GM19468 (cell line): ENCODE results near the gene FIS1.

ENCODE experiments used
- ATAC-seq: cut with Tn5 transposase; IDR thresholded peaks from one replicate; pipeline ENCODE4 v1.9.1; 2021; ENCODE audit warnings: mild to moderate bottlenecking, moderate library complexity, moderate number of reproducible peaks; ENCODE audit not compliant: unreplicated experiment; ENCODE audit errors: extremely low read depth

The FIS1 gene

DNA sequence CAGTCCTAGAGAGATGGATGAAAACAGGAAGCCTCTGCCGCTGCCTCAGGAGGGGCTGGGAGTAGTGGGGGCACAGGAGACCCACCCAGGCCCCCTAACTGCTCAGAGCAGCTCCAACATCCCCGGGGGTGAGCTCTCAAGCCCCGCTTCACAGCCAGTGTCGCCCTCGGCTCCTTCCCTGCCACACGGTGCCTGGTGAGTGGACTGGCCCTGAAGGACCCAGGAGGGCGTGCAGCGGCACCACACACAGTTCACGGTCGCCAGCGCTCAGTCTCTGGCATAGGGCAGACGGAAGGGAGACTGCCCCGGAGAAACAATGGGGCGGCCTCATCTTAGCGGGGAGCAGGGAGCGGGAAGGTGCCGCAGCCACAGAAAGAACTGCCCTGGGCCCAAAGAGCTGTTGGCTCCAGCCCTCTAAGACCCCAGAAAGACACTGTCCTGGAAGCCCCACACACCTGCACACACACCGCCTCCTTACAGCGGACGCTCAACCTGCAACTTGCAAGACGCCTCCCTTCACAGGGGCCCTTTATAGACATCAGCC lies 8.5 kb downstream of the FIS1 start:
- ATAC-seq = no peak

DNA sequence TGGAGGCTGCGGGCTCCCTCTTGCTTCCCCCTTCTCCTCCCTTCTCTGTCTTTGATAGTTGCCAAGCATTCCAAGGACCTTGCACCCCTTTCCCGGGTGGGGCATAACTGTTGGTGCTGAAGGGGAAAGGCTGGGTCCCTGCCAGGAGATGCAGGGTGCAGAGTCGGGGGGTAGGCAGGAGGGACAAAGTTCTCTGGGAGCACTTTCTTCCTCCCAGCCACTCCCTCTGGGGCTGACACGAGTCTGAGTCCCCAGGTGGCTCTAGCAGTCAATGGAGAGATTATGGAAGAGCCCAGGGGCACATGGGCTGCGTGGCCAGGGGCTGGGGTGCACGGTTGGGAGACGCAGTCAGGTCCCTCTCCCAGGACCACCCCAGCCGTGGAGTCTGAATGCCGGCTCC lies 9.4 kb downstream of the FIS1 start:
- ATAC-seq = no peak

DNA sequence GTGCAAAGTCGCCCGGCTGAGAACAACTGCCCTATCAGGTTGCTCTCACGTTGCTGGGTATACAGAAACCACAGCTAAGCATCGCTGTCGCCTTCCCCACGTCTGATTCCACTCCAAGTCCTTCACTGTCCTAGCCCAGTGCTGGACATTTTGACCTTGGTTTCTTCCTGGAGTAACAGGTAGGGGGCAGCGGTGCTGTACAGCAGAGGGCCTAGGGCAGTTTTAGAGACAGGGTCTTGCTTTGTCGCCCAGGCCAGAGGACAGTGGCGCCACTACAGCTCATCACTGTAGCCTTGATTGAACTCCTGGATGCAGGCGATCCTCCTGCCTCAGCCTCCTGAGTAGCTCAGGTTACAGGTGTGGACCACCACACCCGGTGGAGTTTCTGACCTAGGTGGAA lies 9.8 kb downstream of the FIS1 start:
- no peak for ATAC-seq

DNA sequence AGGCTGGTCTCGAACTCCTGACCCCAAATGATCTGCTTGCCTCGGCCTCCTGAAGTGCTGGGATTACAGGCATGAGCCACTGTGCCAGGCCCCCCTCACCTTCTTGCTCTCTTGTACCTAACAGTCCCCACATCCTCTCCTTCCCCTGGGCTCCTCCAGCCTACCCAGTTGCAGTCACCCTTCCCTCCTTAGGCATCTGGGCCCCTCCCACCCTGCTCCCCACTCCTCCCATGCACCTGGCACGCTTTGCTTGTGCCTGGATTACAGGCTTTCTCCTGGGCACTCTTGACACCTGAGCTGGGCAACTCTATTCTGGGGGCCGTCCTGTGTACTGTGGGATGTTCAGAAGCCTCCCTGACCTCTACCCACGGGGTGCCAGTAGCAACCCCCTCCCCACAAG lies 10.2 kb downstream of the FIS1 start:
- ATAC-seq = no peak

DNA sequence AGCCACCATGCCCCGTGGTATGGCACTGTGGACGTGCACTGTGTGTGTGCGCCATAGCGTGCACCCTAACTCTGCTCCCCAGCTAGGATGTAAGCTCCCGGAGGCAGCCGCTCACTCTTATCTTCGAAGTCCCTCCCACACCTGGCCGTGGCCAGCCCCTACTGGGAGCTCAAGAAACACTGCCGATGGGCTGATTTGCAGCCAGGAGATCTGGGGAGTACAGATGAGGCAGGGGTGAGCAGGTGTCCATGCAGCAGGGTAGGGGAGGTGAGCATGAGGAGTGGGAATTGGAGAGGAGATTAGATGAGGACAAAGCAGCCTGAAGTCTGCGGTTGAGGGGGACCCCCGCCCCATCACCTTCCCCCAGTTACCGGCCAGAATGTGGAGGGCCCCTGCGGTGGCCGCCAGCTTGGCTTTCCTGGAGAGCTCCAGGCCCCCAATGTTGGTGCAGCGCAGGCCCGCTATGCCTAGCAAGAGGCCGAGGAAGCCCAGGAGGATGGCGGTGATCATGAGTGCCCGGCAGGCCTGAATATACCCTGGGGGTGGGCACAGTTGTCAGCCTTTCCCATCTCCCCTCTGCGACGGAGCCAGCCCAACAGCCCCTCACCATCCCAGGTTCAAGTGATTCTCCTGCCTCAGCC lies 10.9 kb downstream of the FIS1 start:
- ATAC-seq = no peak

DNA sequence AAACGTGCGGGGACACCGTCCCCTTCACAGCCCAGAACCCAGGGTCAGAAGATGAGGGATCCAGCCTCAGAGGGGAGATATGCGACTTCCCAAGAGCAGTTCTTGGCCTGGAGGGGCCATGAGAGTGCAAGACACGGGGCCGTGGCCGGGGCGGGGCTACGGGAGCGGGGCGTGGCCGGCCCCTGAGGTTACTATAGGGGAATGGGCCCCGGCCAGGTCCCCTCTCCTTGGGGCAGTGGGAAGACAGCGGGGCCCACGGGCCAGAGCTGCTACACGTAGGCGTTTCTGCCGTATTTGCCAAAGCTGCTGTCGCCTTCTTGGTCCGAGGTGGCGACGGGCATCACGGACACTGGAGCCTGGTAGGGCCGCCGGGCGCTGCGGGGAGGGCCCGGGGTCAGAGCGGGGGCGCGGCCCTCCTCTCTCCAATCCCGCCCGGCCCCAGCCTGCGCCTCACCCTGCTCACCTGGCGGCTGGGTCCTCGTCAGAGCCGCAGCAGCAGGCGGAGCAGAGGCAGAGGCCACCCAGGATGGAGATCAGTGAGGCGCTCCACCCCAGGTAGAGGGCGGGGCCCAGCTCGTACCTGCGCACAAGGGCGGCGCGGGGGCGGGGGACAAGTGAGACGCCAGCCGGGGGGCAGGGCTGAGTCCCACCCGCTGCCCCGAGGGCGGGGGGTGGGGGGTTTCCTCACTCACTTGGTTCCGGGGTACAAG lies 12.6 kb downstream of the FIS1 start:
- no peak for ATAC-seq

DNA sequence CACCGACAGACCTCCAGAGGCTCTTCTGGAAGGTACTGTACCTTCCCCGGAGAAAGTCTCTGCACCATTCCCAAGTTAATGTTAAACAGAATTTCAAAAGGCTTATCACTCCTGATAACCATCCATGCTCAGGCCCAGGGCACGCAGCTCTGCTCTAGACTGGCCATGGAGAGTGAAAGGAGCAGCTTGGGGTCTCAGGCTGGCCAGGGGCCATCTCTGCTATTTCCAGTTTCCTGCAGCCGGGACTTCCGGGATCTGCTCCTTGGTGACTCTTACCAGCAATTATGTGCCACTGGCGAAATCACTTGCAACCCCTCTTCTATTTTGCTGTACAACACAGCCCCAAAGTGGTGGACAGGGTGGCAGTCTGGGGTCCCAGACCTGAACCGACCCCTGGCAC lies 13.2 kb downstream of the FIS1 start:
- no peak for ATAC-seq

DNA sequence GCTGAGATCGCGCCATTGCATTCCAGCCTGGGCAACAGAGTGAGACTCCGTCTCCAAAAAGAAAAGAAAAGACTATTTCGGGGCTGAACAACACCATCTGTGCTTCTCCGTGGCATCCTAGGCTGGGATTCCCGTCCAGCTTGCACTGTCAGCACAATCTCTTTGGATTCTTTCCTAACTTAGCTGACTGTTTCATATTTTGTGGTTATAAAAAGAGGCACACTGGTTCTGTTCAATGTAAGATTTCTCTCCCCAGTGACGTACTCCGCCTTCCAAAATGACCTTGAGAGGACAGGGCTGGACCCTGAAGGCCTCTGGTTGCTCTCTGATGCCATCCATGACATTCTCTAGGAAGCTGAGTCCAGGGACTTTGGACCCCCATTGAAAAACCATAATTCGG lies 18.2 kb downstream of the FIS1 start:
- no peak for ATAC-seq

DNA sequence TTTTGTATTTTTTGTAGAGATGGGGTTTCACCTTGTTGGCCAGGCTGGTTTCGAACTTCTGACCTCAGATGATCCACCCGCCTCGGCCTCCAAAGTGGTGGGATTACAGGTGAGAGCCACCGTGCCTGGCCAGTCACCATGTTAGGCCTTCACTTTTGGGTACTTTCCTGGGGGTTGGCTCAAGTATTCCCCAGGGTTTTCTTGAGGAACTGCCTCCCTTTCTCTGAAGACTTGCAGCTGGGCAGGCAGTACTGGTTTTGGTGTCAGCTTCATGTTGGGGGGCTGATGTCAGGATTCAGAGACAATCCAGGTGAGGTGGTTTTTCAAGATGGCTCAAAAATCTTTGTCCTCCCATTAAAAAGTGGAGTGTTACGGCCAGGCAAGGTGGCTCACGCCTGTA lies 19.2 kb downstream of the FIS1 start:
- ATAC-seq = no peak

DNA sequence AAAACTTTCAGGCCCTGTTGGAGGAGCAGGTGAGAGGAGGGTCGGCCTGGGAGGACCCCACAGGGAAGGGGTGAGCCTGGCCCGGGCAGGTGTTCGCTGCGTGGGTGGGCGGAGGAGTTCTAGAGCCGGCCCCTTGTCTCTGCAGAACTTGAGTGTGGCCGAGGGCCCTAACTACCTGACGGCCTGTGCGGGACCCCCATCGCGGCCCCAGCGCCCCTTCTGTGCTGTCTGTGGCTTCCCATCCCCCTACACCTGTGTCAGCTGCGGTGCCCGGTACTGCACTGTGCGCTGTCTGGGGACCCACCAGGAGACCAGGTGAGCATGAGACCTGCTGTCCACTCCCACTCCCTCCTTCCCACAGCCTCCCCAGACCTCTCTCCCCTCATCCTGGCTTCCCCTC lies 21.4 kb downstream of the FIS1 start:
- no peak for ATAC-seq

DNA sequence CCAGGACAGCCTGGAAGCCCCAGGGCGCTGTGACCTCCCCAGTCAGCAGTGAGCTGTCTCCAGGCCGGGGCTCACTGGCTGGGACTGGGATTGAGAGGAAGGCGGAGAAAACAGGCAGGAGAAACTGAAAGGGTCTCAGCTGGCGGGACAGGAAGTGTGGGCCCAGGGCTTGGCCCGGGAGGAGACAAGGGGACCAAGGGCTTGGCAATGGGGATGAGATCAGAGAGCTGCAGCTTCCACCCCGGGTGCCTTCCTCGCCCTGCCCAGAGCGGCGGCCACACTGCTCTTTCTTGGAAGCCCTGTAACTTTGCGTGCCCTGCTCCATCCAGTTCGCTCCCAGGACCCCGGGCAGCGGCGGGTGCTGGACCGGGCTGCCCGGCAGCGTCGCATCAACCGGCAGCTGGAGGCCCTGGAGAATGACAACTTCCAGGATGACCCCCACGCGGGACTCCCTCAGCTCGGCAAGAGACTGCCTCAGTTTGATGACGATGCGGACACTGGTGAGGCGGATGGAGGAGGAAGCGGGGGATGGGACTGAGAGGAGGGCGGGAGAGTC lies 22.5 kb downstream of the FIS1 start:
- ATAC-seq = no peak

DNA sequence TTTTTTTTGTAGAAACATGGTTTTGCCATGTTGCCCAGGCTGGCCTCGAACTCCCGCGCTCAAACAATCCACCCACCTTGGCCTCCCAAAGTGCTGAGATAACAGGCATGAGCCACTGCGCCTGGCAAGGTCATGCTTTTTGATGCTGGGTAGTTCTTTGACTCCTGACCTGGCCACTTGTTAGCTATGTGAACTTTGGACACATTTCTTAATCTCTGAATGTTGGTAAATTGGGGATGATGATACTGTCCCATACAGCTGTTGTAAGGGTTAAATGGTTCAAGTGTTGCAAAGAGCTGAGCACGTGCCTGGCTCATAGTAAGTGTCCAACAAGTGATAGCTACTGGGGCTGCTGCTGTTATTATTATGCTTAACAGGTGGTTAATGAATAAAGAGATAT lies 24.6 kb downstream of the FIS1 start:
- ATAC-seq = no peak

DNA sequence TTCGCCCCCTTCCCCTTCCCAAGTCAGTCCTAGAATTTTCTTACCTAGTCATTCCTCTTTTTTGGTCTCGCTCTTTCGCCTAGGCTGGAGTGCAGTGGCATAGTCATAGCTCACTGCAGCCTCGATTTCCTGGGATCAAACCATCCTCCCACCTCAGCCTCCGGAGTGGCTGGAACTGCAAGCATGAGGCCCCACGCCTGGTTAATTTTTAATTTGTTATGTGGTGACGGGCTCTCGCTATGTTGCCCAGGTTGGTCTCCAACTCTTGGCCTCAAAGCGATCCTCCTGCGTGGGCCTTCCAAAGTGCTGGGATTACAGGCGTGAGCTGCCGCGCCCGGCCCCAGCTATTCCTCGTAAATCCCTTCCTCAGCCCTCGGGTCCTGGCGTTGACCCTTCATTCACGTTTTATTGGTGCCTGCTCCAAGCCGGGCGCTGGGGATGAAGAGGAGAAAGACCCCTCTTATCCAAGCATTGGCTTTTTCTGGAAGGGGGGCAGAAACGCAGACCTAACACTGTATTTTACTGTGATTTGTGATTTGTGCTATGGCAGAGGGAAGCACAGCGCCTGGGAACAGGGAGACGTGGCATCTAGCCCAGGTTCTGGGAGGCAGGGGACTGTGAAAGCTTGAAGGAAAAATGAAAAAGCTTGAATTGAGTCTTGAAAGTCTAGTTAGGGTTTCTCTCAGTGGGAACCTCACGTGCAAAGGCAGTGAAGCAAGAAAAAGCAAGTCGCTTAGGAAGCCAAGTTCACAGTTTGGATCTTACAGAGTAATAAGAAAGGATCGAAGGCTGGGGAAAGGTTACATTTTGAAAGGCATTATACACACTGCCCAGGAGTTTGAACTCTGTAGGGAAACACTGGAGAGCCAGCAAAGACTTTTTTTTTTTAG lies 26.4 kb downstream of the FIS1 start:
- ATAC-seq = no peak

DNA sequence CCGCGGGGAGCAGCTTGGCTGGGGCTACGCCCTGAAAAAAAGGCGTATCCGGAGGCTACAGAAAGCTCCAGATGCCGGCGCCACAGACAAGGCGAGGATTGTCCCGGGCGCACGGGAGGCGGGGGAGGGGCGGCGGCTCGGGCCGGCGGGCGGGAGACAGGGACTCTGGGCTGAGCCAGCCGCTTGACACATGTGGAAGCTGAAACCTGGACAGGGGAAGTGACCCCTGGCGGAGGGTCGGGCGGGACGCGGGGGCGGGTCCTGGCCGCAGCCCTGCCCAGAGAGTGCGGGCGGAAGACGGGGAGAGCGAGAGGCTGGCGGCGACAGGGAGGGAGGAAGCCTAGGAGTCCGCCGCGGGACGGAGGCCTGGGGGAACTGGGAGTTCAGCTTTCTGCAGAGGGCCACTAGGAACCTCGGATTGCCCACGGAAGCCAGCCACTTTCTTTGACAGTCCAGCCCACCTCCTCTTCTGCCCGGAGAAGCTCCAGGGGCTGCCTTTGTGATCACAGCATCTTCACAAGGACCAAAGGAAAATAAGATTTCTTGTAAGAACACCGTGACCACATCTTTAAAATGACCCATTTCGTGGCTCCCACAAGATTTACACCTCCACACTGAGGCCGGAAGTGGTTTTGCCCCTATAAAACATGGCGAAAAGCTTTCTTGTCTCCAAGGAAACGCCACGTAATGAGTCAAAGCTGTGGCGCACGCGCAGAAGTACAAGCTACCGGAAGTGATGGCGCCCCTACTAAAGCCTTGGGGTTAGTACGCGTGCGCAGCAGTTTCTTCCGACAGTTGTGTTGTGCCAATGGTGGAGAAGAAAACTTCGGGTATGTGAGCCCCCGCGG lies 27.3 kb downstream of the FIS1 start, which contains the start of the genes PLOD3 and ZNHIT1:
PLOD3 (minus strand) TSS at position 194 of the 848 bp plus-strand sequence. CDS start 307 bp downstream, outside the sequence.
ZNHIT1 (plus strand) TSS at position 778 of the 848 bp plus-strand sequence; CDS start at position 809, 31 bp downstream.
- peak; percentile 51 for ATAC-seq

DNA sequence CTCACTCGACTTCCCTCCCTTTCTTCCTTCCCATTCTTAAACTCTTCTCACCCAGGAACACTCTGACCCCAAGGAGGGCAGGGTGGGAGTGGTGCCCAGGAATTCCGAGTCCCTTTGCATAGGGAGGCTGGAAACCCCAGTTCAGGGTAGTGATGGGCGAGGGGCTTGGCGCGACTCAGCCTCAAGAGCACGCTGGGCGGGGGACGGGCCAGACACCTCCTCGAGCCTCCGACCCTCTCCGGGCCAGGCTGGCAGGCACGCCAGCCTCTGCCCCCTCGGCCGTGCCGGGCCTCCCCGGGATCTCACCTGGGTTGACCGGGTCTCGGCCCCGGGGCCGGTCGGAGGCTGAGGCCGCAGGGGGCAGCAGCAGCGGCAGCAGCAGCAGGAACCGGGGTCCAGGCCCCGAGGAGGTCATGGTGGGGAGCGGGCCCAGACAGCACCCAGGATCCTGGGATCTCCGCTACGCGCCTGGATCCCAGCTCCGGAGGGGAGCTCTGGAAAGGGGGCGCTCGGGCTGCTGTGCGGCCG lies 28.0 kb downstream of the FIS1 start:
- no peak for ATAC-seq

DNA sequence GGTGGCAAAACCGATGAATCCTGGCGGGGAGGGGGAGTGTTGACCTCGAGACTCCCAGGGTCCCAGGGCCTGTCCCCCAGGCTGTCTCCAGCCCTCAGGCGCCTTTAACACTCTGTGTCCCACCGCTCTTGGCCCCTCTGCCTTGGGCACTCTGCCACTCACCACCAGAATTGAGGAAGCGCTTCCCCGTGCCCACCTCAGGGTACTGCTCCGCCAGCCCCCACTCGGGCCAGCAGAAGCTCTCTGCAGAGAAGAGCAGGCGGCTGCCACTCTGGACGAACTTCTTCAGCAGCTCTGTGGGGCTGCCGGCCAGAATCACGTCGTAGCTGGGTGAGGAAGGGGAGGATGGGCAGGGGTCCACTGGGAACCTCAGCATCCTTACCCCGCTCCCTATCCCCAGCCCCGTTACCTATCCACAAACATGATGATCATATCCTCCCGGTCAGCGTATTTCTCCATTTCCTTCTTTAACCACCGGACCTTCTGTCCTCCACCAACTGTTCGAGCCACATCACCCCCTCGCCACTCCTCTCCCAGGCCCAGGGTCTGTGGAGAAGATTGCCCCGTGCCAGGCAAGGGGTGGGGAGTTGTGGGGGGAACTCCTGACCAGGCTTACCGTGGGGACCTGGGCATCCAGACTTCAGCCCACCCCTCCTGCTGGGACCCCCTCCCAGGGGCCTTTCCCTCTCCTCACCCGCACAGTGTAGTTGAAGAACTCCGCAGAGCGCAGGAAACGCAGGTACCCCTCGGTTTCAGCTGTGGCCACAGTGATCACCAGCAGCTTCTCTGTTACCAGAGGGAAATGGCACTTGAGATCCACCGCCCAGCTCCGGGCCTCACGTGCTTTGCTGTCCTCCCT lies 28.7 kb downstream of the FIS1 start:
- no peak for ATAC-seq

DNA sequence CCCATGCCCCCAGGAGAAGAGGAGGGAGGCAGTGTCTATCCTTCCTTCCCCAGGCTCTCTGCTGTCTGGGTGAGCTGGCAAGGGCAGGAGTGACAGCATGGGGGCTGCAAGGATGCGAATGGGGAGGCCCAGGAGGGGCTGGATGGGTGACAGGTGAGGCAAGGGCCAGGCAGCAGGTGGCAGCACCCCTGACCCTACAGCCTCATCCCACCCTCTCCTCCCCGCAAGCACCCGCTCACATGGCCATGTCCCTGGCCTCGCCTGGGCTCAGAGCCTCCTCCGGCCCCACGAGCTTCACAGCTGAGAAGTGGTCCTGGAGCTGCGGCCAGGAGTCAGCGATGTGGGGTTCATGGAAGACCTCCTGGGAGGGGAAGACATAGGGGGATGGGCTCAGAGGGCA lies 32.9 kb downstream of the FIS1 start:
- no peak for ATAC-seq

DNA sequence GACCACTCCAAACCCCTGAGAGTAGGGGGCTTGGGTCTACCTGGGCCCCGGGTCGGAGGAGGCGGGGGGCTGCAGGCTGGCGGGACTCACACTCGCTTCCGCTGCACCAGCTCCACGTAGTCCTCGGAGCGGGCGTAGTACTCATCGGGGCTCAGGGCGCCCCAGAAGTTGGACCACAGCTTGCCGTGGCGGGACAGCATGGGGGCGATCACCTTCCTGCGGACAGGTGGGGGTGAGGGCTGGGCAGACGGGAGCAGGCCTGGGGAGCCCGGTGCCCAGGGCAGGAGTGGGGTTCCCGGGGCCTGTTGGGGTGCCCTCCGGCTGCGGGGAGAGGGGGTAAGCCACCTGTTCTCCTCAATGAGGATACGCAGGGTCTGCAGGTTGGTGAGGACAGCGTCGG lies 33.4 kb downstream of the FIS1 start:
- ATAC-seq = no peak
